Heart right ventricle (tissue), 16 donors: Measurements from ENCODE around the gene ZNF513. TPM values are rescaled to one million over a fixed set of nuclear protein-coding genes. Genes with fewer than 3 reads are reported as not detected.

Source experiments
- ATAC-seq, 8 donors: fragments of 200-7000 bp; cut with Tn5 transposase; one replicate each; pipeline ENCODE4 v1.9.1; 2020; ENCODE audit warnings: mild to moderate bottlenecking in 8 of 8, moderate library complexity in 8 of 8, moderate number of reproducible peaks in 1 of 8
- DNase-seq, 2 donors: peaks; one replicate each; pipeline ENCODE4 v3.0.0-alpha.2; 2020
- H3K27ac ChIP-seq, 10 donors: fragments of 200-600 bp; sonication (generic) in 2 of 10; one replicate each; pipeline versions ENCODE4 v1.5.0 to v1.8.0; 2020 to 2022; ENCODE audit warnings: mild to moderate bottlenecking in 3 of 10
- H3K27me3 ChIP-seq, 7 donors: fragments of 200-600 bp; one replicate each; pipeline ENCODE4 v1.8.0; 2021 to 2022; ENCODE audit warnings: mild to moderate bottlenecking in 2 of 7
- H3K36me3 ChIP-seq, 9 donors: fragments of 200-600 bp; sonication (generic) in 1 of 9; one replicate each; pipeline versions ENCODE4 v1.5.0 to v1.8.0; 2020 to 2022; ENCODE audit warnings: mild to moderate bottlenecking in 2 of 9
- H3K4me1 ChIP-seq, 9 donors: fragments of 200-600 bp; sonication (generic) in 1 of 9; one replicate each; pipeline versions ENCODE4 v1.5.0 to v1.8.0; 2020 to 2022; ENCODE audit warnings: mild to moderate bottlenecking in 4 of 9
- H3K4me3 ChIP-seq, 10 donors: fragments of 200-600 bp; sonication (generic) in 2 of 10; one replicate each; pipeline versions ENCODE4 v1.5.0 to v1.8.0; 2020 to 2022; ENCODE audit warnings: mild to moderate bottlenecking in 7 of 10, moderate library complexity in 2 of 10
- H3K9me3 ChIP-seq, 11 donors: fragments of 200-600 bp in 10 of 11; sonication (generic) in 2 of 11; one replicate each; pipeline versions ENCODE4 v1.5.0 to v1.8.0; 2013 to 2022; ENCODE audit warnings: mild to moderate bottlenecking in 2 of 11, control low read depth in 1 of 11, moderate library complexity in 1 of 11
- WGBS, 2 donors: extraction: QIAGEN DNeasy Blood & Tissue Kit; methylation state at CpG; one replicate each; pipeline ENCODE4 v1.1.7; 2013; ENCODE audit warnings: inconsistent platforms in 1 of 2; 5-methylcytosine and 5-hydroxymethylcytosine counted together
- intact Hi-C, 10 donors: fragments of 100-400 bp; cut with DNase I; formaldehyde crosslinking; loops; one replicate each; pipeline versions ENCODE4 v1.11.1 to v1.14.2; 2022
- polyA plus RNA-seq, 2 donors: library from polyadenylated mRNA; stranded (reverse); fragments of 200-250 nt; gene quantifications; one replicate each; pipeline ENCODE4 v1.2.3, GENCODE V29; 2013
- total RNA-seq, 10 donors: library from RNA; stranded (reverse); fragmentation: NEBNext Ultra II Directional in 3 of 10; extraction: Animal tissue kit (Norgen Biotek cat#: 25700) in 3 of 10; gene quantifications; one replicate each; pipeline versions ENCODE4 v1.2.1 to v1.2.4, GENCODE V29; 2021 to 2023
- TF ChIP-seq, protein P1 (sequence below), 9 donors: fragments of 200-600 bp; sonication (generic) in 2 of 9; IDR thresholded peaks; one replicate each; pipeline versions ENCODE4 v1.5.0 to v1.8.0; 2021 to 2022; ENCODE audit warnings: antibody characterized with exemption in 9 of 9, mild to moderate bottlenecking in 5 of 9, moderate library complexity in 1 of 9
- donor health status: Arrhythmogenic right ventricular cardiomyopathy.
- donor health status: ischemic (EF 13 %, LVEDD 7.1; RV severe dilation, severe dysfunction).
- donor health status: healthy with polysubstance abuse.
- donor health status: DM: no; HTN: yes; CAD: no.
- donor health status: DM: no; HTN: no; CAD: no.
- donor health status: ischemic (EF 25% LVEDD 6.9; RV normal size, moderate dysfunction).
- donor health status: ischemic (EF 25% LVEDD 5.7; RV mildly dilated, moderate dysfunction).
- donor health status: healthy.
- donor health status: DM: yes; HTN: yes; CAD: no.
- donor health status: Ischemic cardiomyopathy.
- donor health status: ischemic (EF 35%, LVEDD 5.7; RV mildly dilated, moderate dysfunction).
- donor health status: nonischemic (EF 11% LVEDD 7.7; RV severe dilation, severe dysfunction).
- donor health status: DM: yes; HTN: yes; CAD: no.
- donor health status: PGD.
- donor health status: ischemic (EF 29% LVEDD 5.4; RV normal size, mild dysfunction).
- donor health status: nonischemic (EF 23%, LVEDD 6.1; RV moderate dilation, normal function).

ZNF513 gene
- total and polyA plus RNA-seq, 12 donors: 4.5 to 15.4 (median 7.5) TPM

- peak overlapping the region; percentile 23 to 95 (median 92) for H3K27ac ChIP-seq
- TF ChIP-seq, protein P1, sequence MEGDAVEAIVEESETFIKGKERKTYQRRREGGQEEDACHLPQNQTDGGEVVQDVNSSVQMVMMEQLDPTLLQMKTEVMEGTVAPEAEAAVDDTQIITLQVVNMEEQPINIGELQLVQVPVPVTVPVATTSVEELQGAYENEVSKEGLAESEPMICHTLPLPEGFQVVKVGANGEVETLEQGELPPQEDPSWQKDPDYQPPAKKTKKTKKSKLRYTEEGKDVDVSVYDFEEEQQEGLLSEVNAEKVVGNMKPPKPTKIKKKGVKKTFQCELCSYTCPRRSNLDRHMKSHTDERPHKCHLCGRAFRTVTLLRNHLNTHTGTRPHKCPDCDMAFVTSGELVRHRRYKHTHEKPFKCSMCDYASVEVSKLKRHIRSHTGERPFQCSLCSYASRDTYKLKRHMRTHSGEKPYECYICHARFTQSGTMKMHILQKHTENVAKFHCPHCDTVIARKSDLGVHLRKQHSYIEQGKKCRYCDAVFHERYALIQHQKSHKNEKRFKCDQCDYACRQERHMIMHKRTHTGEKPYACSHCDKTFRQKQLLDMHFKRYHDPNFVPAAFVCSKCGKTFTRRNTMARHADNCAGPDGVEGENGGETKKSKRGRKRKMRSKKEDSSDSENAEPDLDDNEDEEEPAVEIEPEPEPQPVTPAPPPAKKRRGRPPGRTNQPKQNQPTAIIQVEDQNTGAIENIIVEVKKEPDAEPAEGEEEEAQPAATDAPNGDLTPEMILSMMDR (IDR thresholded peaks at IDR 0.05): no peak
- intact Hi-C loops: loop anchor here in 5 of 10 donors (1.0 to 10.0 kb wide), 4 partner anchors 20 to 216 kb away; partner anchors contain the start of genes NRBP1 (in 4 of the 5), ZNF513 (in 2 of the 5), CCDC121 (in 1 of the 5) and GPN1 (in 1 of the 5)
- 0 to 1% methylated on average over 28 to 33 of the region's 33 CpGs for WGBS, 2 donors
- no peaks in the 10 kb centered on the region for H3K27me3 ChIP-seq
- peak overlapping the region; percentile 69 to 100 (median 98) for H3K4me3 ChIP-seq
- H3K9me3 ChIP-seq: no peaks in the 10 kb centered on the region
- peak in 1 of 2 donors; percentile 14 for DNase-seq
- peaks cover 7 to 38% (median 28%) of the 10 kb centered on the region in 9 donors for H3K4me1 ChIP-seq
- H3K36me3 ChIP-seq: peaks cover 0 to 22% (median 0%) of the 10 kb centered on the region in 9 donors
- peak; percentile 14 to 56 (median 34) for ATAC-seq
Measured at GRCh38 chr2:27408601-27409320, 28.2 kb upstream of the ZNF513 start.

GRCh38 chr2:27407798-27408491 lies 27.4 kb upstream of the ZNF513 start:
- 51 to 56% methylated on average over 16 of the region's 16 CpGs for WGBS, 2 donors
- intact Hi-C loops: loop anchor here in 4 of 10 donors (2.0 to 10.0 kb wide), 3 partner anchors 21 to 217 kb away; partner anchors contain the start of genes NRBP1 (in 3 of the 4), ZNF513 (in 2 of the 4), CCDC121 (in 1 of the 4) and GPN1 (in 1 of the 4)
- DNase-seq: no peak
- Histone ChIP-seq H3K9me3 (no peaks in the 10 kb centered on the region), H3K4me1 (peaks cover 7 to 38% (median 28%) of the 10 kb centered on the region in 9 donors), H3K27ac (peak overlapping the region in 4 of 10 donors; percentile 91 to 95 (median 92)), H3K4me3 (peak overlapping the region in 9 of 10 donors; percentile 69 to 100 (median 98)), H3K27me3 (no peaks in the 10 kb centered on the region), H3K36me3 (peaks cover 0 to 23% (median 0%) of the 10 kb centered on the region in 9 donors)
- ATAC-seq: no peak
- TF ChIP-seq, protein P1 (IDR thresholded peaks at IDR 0.05): peak in 7 of 9 donors; percentile 36 to 66 (median 55)

DNA sequence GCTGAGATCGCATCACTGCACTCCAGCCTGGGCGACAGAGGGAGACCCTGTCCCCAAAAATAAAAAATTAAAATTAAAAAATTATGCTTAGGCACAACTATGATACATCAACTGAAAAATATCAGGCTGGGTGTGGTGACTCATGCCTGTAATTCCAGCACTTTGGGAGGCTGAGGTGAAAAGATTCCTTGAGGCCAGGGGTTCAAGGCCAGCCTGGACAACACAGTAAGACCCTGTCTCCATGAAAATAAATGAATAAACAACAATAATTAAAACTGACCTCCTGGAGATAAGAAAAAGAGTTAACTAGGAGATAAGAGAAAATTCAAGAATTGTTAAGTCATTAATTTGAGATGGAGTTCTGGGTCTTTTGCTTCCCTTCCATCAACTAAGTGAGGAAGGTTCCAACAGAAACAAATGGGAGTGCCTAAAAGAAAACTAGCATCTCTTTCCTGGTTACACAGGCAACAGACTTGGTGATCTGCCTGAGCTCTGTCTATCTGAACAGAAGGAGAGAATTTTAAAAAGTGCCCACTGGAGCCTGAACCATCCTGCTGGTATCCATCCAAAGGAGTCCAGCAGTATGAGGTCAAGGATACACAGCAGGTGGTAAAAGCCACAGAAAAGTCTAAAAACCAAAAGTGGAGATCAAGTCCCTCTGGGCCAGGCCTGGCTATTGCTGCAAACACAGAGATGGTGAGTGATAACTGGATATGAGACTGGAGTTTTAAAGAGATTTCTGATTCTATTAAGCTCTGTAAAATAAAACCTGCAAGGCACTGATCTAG lies 20.0 kb upstream of the ZNF513 start:
- H3K36me3 ChIP-seq: peaks cover 0 to 36% (median 0%) of the 10 kb centered on the region in 9 donors
- peaks cover 0 to 8% (median 0%) of the 10 kb centered on the region in 9 donors for H3K4me1 ChIP-seq
- WGBS, 2 donors: 98 to 99% methylated on average over 2 of the region's 2 CpGs
- TF ChIP-seq, protein P1 (IDR thresholded peaks at IDR 0.05): no peak
- no peak for DNase-seq
- H3K9me3 ChIP-seq: no peaks in the 10 kb centered on the region
- ATAC-seq: no peak
- no peaks in the 10 kb centered on the region for H3K27me3 ChIP-seq
- intact Hi-C loops: loop anchor here in 1 of 10 donors (10.0 kb wide), 1 partner anchor 224 kb away; the partner anchor contains the start of genes CCDC121 and GPN1
- no peak overlapping the region for H3K4me3 ChIP-seq
- H3K27ac ChIP-seq: no peak overlapping the region
